Measurements from ENCODE around the gene RNF125. TPM values are rescaled to one million over a fixed set of nuclear protein-coding genes. Genes with fewer than 3 reads are reported as not detected.

The RNF125 gene
- total RNA-seq, 1 experiment from 2014 or later: 12.1 TPM

Other genes starting within 250 kb of the RNF125 start
- gene TRAPPC8, start 75.7 kb upstream of the RNF125 start, total RNA-seq (2014; rRNA removed; shearing (Covaris generic)): 54.6 and 60.0 TPM in 2 replicates
- 105 and 130 TPM in 2 replicates for gene RNF138, start 73.0 kb downstream of the RNF125 start, total RNA-seq (2014; rRNA removed; shearing (Covaris generic))
- gene MEP1B, start 171.2 kb downstream of the RNF125 start, total RNA-seq (2014; rRNA removed; shearing (Covaris generic)): not detected in 2 replicates